Effector memory CD4-positive, alpha-beta T cell (primary cell): ENCODE data around the gene ZNF417.
"Not testable (repeated sequence)": the region's sequence is repeated elsewhere in the genome, so short reads cannot be mapped to it uniquely, and the experiment has no call there.

Experiments
- DNase-seq, 3 donors: peaks; one replicate each; pipeline ENCODE4 v3.0.0-alpha.2; 2020
- H3K27ac ChIP-seq: 2 replicates; pipeline ENCODE4 v1.7.0; 2013; ENCODE audit warnings: mild to moderate bottlenecking, low read length, moderate library complexity; ENCODE audit not compliant: insufficient read depth, poor library complexity, severe bottlenecking
- H3K27me3 ChIP-seq: replicated peaks from 2 replicates; pipeline ENCODE4 v1.7.0; 2013; ENCODE audit warnings: mild to moderate bottlenecking, low read length; ENCODE audit not compliant: insufficient read depth, control insufficient read depth, poor library complexity, severe bottlenecking
- H3K36me3 ChIP-seq: 2 replicates; pipeline ENCODE4 v1.7.0; 2013; ENCODE audit warnings: mild to moderate bottlenecking, low read length, moderate library complexity; ENCODE audit not compliant: control insufficient read depth, insufficient read depth
- H3K4me1 ChIP-seq: 2 replicates; pipeline ENCODE4 v1.7.0; 2013; ENCODE audit warnings: low read length, mild to moderate bottlenecking; ENCODE audit not compliant: control insufficient read depth, insufficient read depth, poor library complexity, severe bottlenecking
- H3K4me3 ChIP-seq: 2 replicates; pipeline ENCODE4 v1.7.0; 2013; ENCODE audit warnings: low read length, low read depth, mild to moderate bottlenecking; ENCODE audit not compliant: insufficient read depth, poor library complexity, severe bottlenecking
- H3K9me3 ChIP-seq: 2 replicates; pipeline ENCODE4 v1.7.0; 2013; ENCODE audit warnings: mild to moderate bottlenecking, low read length, moderate library complexity; ENCODE audit not compliant: control insufficient read depth

The ZNF417 gene

GRCh38 chr19:57935731-57936130, 19.3 kb upstream of the ZNF417 start:
- H3K27ac ChIP-seq, result no peak overlapping the region
- no peaks in the 10 kb centered on the region for H3K4me1 ChIP-seq
- H3K9me3 ChIP-seq, result peaks cover 25% of the 10 kb centered on the region
- peaks cover 14% of the 10 kb centered on the region for H3K36me3 ChIP-seq
- H3K4me3 ChIP-seq, result no peak overlapping the region
- DNase-seq, result no peak
- no peaks in the 10 kb centered on the region for H3K27me3 ChIP-seq

DNA sequence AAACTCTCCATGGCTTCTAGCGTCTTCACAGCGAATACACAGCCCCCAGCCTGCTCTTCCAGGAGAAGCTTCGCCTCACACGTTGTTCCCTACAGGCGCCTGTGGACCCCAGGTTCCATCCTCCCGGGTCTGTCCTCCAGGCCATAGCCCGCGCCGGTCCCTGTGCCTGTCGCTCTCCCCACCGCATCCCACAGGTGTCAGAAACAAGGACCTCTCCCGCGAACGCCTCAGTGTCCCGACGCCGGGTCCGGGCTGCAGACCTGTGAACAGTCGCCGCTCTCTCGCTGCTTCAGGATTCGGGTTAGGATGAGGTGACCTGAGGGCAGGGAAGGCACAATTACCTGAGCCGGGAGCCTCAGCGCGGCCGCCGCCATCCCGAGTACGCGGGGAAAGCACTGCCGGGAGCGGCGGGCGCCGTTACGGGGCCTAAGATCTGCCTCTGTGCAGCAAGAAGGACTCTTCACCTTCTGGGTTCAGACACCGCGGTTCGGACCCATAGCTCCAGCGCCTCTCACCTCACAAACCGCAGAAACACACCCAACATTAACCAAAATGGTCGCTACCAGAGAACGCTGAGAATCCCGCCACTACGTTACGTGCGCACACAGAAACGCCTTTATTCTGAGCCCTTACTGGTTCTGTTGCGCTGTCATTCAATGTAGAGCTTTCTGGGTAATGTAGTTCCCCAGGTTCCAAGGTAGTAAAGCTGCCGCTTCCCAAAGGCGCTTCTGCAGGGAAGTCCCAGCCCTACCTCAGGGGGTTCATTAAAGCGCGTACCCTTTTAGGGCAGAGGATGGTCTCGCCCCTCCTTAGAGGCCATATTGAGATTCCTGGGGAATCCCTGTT, 18.7 kb upstream of the ZNF417 start, which contains the start of gene ZNF418:
ZNF418 (minus strand) TSS at position 583 of the 846 bp plus-strand sequence. CDS start 1,580 bp downstream, outside the sequence.
- Histone ChIP-seq H3K9me3 (peaks cover 28% of the 10 kb centered on the region), H3K27ac (peak within 1 kb of the TSS; percentile 47)

GRCh38 chr19:57927587-57927986, 11.2 kb upstream of the ZNF417 start:
- Histone ChIP-seq H3K36me3 (no peaks in the 10 kb centered on the region), H3K4me1 (no peaks in the 10 kb centered on the region), H3K27me3 (no peaks in the 10 kb centered on the region), H3K9me3 (peaks cover 12% of the 10 kb centered on the region), H3K4me3 (no peak overlapping the region), H3K27ac (no peak overlapping the region)
- DNase-seq, result no peak

More for the DNA sequence above, 18.7 kb upstream of the ZNF417 start, which contains the start of gene ZNF418:
- Histone ChIP-seq H3K4me3 (peak within 1 kb of the TSS; percentile 47), H3K36me3 (peaks cover 8% of the 10 kb centered on the region), H3K4me1 (no peaks in the 10 kb centered on the region), H3K27me3 (no peaks in the 10 kb centered on the region)
- DNase-seq, result peak; percentile 7 to 22 (median 12)

GRCh38 chr19:57914531-57914930, 1.9 kb downstream of the ZNF417 start:
- no peak for DNase-seq
- no peaks in the 10 kb centered on the region for H3K27me3 ChIP-seq
- peaks cover 3% of the 10 kb centered on the region for H3K4me1 ChIP-seq
- H3K27ac ChIP-seq, result no peak overlapping the region
- H3K9me3 ChIP-seq, result no peaks in the 10 kb centered on the region
- H3K36me3 ChIP-seq, result peaks cover 17% of the 10 kb centered on the region
- no peak overlapping the region for H3K4me3 ChIP-seq

DNA sequence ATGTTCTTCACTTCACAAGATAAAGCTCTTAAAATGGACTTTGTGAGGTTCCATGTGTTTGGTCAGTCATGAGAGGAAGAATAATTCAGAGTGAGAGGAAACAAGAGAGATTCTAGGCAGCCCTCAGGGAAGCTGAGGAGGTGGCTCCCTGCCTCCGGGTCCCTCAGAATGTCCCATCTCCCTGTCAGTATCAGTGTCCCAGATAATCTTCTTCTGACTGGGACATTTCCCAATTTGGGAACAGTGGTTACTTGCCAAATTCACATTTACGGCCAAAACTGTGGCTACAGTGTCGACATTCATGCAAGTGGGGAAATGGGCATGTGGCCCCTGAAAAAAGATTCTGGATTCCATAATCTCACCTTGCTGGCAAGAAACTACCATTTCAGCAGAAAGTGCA, 9.0 kb downstream of the ZNF417 start:
- H3K9me3 ChIP-seq, result peaks cover 6% of the 10 kb centered on the region
- H3K36me3 ChIP-seq, result peaks cover 24% of the 10 kb centered on the region
- no peak overlapping the region for H3K4me3 ChIP-seq
- no peak for DNase-seq
- H3K4me1 ChIP-seq, result no peaks in the 10 kb centered on the region
- no peaks in the 10 kb centered on the region for H3K27me3 ChIP-seq
- H3K27ac ChIP-seq, result no peak overlapping the region

DNA sequence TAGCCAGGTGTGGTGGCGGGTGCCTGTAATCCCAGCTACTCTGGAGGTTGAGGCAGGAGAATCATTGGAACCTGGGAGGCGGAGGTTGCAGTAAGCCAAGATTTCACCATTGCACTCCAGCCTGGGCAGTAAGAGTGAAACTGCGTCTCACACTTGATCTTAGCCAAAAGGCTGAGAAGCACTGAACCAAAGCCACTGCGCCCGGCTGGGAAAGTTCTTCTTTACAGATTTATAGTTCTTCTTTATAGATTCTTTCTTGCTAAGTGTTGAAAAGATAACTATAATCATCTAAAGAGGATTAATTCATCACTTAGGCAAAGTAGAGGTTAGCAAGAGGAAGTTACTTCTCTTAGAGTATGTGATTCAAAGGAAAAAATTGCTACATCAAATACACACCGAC, 11.1 kb downstream of the ZNF417 start:
- H3K27ac ChIP-seq, result no peak overlapping the region
- no peak for DNase-seq
- no peaks in the 10 kb centered on the region for H3K4me1 ChIP-seq
- no peaks in the 10 kb centered on the region for H3K27me3 ChIP-seq
- no peak overlapping the region for H3K4me3 ChIP-seq
- H3K9me3 ChIP-seq, result peaks cover 6% of the 10 kb centered on the region
- peaks cover 11% of the 10 kb centered on the region for H3K36me3 ChIP-seq

DNA sequence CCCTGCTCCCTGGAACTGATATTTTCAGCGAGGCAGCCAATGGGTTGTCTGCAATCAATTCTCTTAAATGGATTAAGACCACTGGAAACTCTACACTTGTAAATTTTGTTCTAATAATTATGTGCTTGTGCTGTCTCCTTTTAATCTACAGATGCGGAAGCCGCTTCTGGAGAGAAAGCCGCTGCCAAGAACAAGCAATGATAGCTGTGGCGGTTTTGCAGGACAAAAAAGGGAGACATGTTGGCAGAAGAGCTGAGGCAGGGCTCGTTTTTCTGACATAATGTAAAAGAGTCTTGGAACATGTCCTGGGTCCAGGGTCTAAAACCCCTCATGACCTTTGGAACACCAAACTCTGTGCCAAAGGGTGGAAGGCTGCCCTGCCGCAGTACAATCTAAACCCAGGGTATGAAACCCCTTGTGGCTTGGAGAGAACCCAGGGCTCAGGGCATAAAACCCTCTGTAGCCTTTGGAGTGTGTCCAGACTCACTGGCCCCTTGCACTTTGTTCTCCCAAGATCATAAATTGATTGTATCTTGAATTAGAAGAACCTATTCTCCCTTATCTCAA, 12.7 kb downstream of the ZNF417 start:
- H3K36me3 ChIP-seq, result peaks cover 5% of the 10 kb centered on the region
- no peak for DNase-seq

GRCh38 chr19:57900311-57900710, 16.1 kb downstream of the ZNF417 start:
- Histone ChIP-seq H3K9me3 (no peaks in the 10 kb centered on the region), H3K4me1 (no peaks in the 10 kb centered on the region), H3K27ac (no peak overlapping the region), H3K27me3 (no peaks in the 10 kb centered on the region), H3K36me3 (no peaks in the 10 kb centered on the region), H3K4me3 (no peak overlapping the region)
- DNase-seq, result no peak

More for the DNA sequence above, 12.7 kb downstream of the ZNF417 start:
- H3K27me3 ChIP-seq, result no peaks in the 10 kb centered on the region
- H3K27ac ChIP-seq, result no peak overlapping the region
- no peak overlapping the region for H3K4me3 ChIP-seq
- no peaks in the 10 kb centered on the region for H3K4me1 ChIP-seq
- peaks cover 6% of the 10 kb centered on the region for H3K9me3 ChIP-seq

DNA sequence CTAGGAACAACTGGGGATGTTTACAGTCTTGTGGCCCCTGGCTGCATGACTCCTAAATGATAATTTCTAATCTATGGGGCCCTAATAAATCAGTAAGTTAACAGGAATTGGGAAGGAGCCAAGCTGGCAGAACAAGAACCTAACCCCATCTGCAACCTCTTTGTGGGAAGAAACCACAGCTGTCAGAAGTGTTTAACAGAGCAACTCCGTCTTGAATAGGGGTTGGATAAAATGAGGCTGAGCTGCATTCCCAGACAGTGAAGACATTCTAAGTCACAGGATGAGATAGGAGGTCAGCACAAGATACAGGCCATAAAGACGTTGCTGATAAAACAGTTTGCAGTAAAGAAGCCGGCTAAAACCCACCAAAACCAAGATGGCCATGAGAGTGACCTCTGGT, 25.7 kb downstream of the ZNF417 start:
- not testable (repeated sequence) for H3K9me3 ChIP-seq

GRCh38 chr19:57888560-57889231, 27.7 kb downstream of the ZNF417 start, which contains the start of gene ZNF814:
Gene ZNF814 (minus strand): TSS chr19:57889037. CDS start chr19:57888802, 235 bp downstream.
- Histone ChIP-seq H3K9me3 (no peaks in the 10 kb centered on the region), H3K27ac (peak within 1 kb of the TSS; percentile 56), H3K36me3 (peaks cover 11% of the 10 kb centered on the region), H3K4me3 (peak within 1 kb of the TSS; percentile 72), H3K4me1 (peaks cover 7% of the 10 kb centered on the region), H3K27me3 (no peaks in the 10 kb centered on the region)
- peak; percentile 59 to 67 (median 60) for DNase-seq

More for the DNA sequence above, 25.7 kb downstream of the ZNF417 start:
- H3K4me1 ChIP-seq, H3K36me3 ChIP-seq, H3K27ac ChIP-seq, DNase-seq, H3K4me3 ChIP-seq, H3K27me3 ChIP-seq: not testable (repeated sequence)
